K562 treated with DMSO at 1 percent for 4 hours (cell line): ENCODE results near the gene TRIM36. TPM values are rescaled to one million over a fixed set of nuclear protein-coding genes. Genes with fewer than 3 reads are reported as not detected.

Experiments
- total RNA-seq: library from RNA; unstranded; fragments of 300-600 nt; gene quantifications from 2 replicates; pipeline ENCODE4 v1.2.3, GENCODE V29; 2022; ENCODE audit not compliant: insufficient read depth

The TRIM36 gene
- 1.0 TPM in 1 of 2 replicates, not detected in the other for total RNA-seq

GRCh38 chr5:115169487-115170133 is at the start of gene TRIM36:
Gene TRIM36 (minus strand): TSS chr5:115169908. CDS start chr5:115169634, 274 bp downstream.

Other genes with a start within 250 kb of the TRIM36 start
- gene PGGT1B, start 93.0 kb upstream of the TRIM36 start, total RNA-seq: 5.7 and 6.8 TPM in 2 replicates
- gene CCDC112, start 126.7 kb upstream of the TRIM36 start, total RNA-seq: 5.7 and 7.0 TPM in 2 replicates